Astrocyte (in vitro differentiated cells and primary cell): ENCODE results near the gene FKBP10. TPM values are rescaled to one million over a fixed set of nuclear protein-coding genes. Genes with fewer than 3 reads are reported as not detected.
"Not testable (repeated sequence)": the region's sequence is repeated elsewhere in the genome, so short reads cannot be mapped to it uniquely, and the experiment has no call there.

ENCODE experiments used
- DNase-seq: peaks from one replicate; pipeline ENCODE4 v3.0.0-alpha.2; 2010; ENCODE audit warnings: low read depth
- FAIRE-seq: peaks from 2 replicates; lab custom pipeline; 2011; peaks lifted over from hg19 to GRCh38; lab: Jason Lieb, UNC
- H2AFZ ChIP-seq: 2 replicates; pipeline ENCODE4 v1.6.0; 2012; ENCODE audit warnings: low read depth, low read length, inconsistent platforms
- H3K27ac ChIP-seq: 2 replicates; pipeline ENCODE4 v1.5.1; 2011; ENCODE audit warnings: low read depth, low read length, inconsistent platforms
- H3K27me3 ChIP-seq: 2 replicates; pipeline ENCODE4 v1.6.0; 2011; ENCODE audit warnings: low read length, inconsistent platforms; ENCODE audit not compliant: insufficient read depth
- H3K36me3 ChIP-seq: 2 replicates; pipeline ENCODE4 v1.5.1; 2011; ENCODE audit warnings: low read length, inconsistent platforms; ENCODE audit not compliant: insufficient read depth
- H3K4me1 ChIP-seq: 2 replicates; pipeline ENCODE4 v1.5.1; 2011; ENCODE audit warnings: low read length, inconsistent platforms; ENCODE audit not compliant: insufficient read depth
- H3K4me2 ChIP-seq: 2 replicates; pipeline ENCODE4 v1.6.0; 2012; ENCODE audit warnings: low read length, inconsistent platforms
- H3K4me3 ChIP-seq: 2 replicates; pipeline ENCODE4 v1.5.1; 2011; ENCODE audit warnings: low read depth, mild to moderate bottlenecking, low read length, inconsistent platforms; ENCODE audit not compliant: insufficient read depth
- H3K79me2 ChIP-seq: 2 replicates; pipeline ENCODE4 v1.6.0; 2012; ENCODE audit warnings: mild to moderate bottlenecking, low read length, inconsistent platforms; ENCODE audit not compliant: insufficient read depth
- H3K9ac ChIP-seq: 2 replicates; pipeline ENCODE4 v1.6.0; 2012; ENCODE audit warnings: mild to moderate bottlenecking, low read length, inconsistent platforms
- H3K9me3 ChIP-seq: 2 replicates; pipeline ENCODE4 v1.5.1; 2012; ENCODE audit warnings: low read depth, mild to moderate bottlenecking, low read length, inconsistent platforms; ENCODE audit not compliant: insufficient read depth
- H4K20me1 ChIP-seq: 2 replicates; pipeline ENCODE4 v1.6.0; 2012; ENCODE audit warnings: low read length, inconsistent platforms; ENCODE audit not compliant: insufficient read depth
- H3K27ac Mint-ChIP-seq: one replicate; pipeline ENCODE4 v1.8.0; 2021; ENCODE audit warnings: mild to moderate bottlenecking, mixed read lengths; ENCODE audit not compliant: unreplicated experiment
- H3K27me3 Mint-ChIP-seq: one replicate; pipeline ENCODE4 v1.8.0; 2021; ENCODE audit warnings: low read depth, mixed read lengths; ENCODE audit not compliant: unreplicated experiment
- H3K36me3 Mint-ChIP-seq: one replicate; pipeline ENCODE4 v1.8.0; 2021; ENCODE audit warnings: low read depth, mixed read lengths; ENCODE audit not compliant: unreplicated experiment
- H3K4me1 Mint-ChIP-seq: one replicate; pipeline ENCODE4 v1.8.0; 2021; ENCODE audit warnings: low read depth, mixed read lengths; ENCODE audit not compliant: unreplicated experiment
- H3K4me3 Mint-ChIP-seq: one replicate; pipeline ENCODE4 v1.8.0; 2021; ENCODE audit warnings: mild to moderate bottlenecking, moderate library complexity, mixed read lengths; ENCODE audit not compliant: unreplicated experiment
- H3K9me3 Mint-ChIP-seq: one replicate; pipeline ENCODE4 v1.8.0; 2021; ENCODE audit warnings: mild to moderate bottlenecking, mixed read lengths; ENCODE audit not compliant: unreplicated experiment
- EZH2 ChIP-seq: IDR thresholded peaks from 2 replicates; pipeline ENCODE4 v1.6.1; 2012; ENCODE audit warnings: mild to moderate bottlenecking, low read length, inconsistent platforms; ENCODE audit not compliant: insufficient read depth
- total RNA-seq: library from RNA; stranded (reverse); gene quantifications from 2 replicates; pipeline ENCODE4 v1.2.1, GENCODE V29; 2021
- TF ChIP-seq, protein P1 (sequence below): IDR thresholded peaks from 2 replicates; pipeline ENCODE4 v1.5.1; 2011; ENCODE audit warnings: low read depth, mild to moderate bottlenecking, inconsistent platforms, low read length, moderate library complexity; ENCODE audit not compliant: insufficient read depth

The FKBP10 gene
- total RNA-seq, 1 donor from 2014 or later: 446 TPM

DNA sequence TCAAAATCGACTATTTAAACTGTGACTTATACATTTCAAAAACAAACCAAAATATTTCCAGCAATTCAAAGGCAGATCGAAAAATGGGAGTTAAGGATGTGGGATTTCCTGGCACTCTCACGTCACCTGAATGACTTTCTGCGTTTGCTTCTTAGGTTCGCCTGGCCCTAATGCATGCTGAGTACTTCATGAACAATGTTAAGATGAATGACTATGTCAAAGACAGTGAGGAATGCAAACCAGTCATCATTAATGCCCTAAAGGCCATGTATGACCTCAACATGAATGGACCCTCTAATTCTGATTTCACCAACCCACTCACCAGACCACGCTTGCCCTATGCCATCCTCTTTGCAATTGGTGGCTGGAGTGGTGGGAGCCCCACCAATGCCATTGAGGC lies 32.2 kb downstream of the FKBP10 start:
- no peak overlapping the region for H3K4me2 ChIP-seq
- FAIRE-seq (no peak), DNase-seq (peak; percentile 67)
- Mint-ChIP-seq H3K4me1 (no peaks in the 10 kb centered on the region), H3K36me3 (peaks cover 2% of the 10 kb centered on the region), H3K27me3 (peaks cover 2% of the 10 kb centered on the region), H3K27ac (no peak overlapping the region), H3K9me3 (no peaks in the 10 kb centered on the region), H3K4me3 (no peak overlapping the region)
- H3K79me2 ChIP-seq: peaks cover 18% of the 10 kb centered on the region
- no peaks in the 10 kb centered on the region for H3K36me3 ChIP-seq
- no peak overlapping the region for H3K27ac ChIP-seq
- H4K20me1 ChIP-seq: peaks cover 10% of the 10 kb centered on the region
- no peaks in the 10 kb centered on the region for H3K27me3 ChIP-seq
- no peak overlapping the region for H2AFZ ChIP-seq
- H3K4me1 ChIP-seq: no peaks in the 10 kb centered on the region
- H3K9me3 ChIP-seq: no peaks in the 10 kb centered on the region
- H3K4me3 ChIP-seq: no peak overlapping the region
- H3K9ac ChIP-seq: no peak overlapping the region
- no peak for TF ChIP-seq EZH2
- TF ChIP-seq, protein P1, sequence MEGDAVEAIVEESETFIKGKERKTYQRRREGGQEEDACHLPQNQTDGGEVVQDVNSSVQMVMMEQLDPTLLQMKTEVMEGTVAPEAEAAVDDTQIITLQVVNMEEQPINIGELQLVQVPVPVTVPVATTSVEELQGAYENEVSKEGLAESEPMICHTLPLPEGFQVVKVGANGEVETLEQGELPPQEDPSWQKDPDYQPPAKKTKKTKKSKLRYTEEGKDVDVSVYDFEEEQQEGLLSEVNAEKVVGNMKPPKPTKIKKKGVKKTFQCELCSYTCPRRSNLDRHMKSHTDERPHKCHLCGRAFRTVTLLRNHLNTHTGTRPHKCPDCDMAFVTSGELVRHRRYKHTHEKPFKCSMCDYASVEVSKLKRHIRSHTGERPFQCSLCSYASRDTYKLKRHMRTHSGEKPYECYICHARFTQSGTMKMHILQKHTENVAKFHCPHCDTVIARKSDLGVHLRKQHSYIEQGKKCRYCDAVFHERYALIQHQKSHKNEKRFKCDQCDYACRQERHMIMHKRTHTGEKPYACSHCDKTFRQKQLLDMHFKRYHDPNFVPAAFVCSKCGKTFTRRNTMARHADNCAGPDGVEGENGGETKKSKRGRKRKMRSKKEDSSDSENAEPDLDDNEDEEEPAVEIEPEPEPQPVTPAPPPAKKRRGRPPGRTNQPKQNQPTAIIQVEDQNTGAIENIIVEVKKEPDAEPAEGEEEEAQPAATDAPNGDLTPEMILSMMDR: no peak

GRCh38 chr17:41848788-41849187 lies 36.0 kb downstream of the FKBP10 start:
- DNase-seq: no peak
- Histone ChIP-seq H3K36me3 (peaks cover 5% of the 10 kb centered on the region), H3K4me2 (no peak overlapping the region), H3K9ac (no peak overlapping the region), H3K4me3 (no peak overlapping the region), H3K27me3 (no peaks in the 10 kb centered on the region), H3K27ac (no peak overlapping the region), H3K9me3 (no peaks in the 10 kb centered on the region), H4K20me1 (peaks cover 20% of the 10 kb centered on the region), H2AFZ (no peak overlapping the region), H3K79me2 (peaks cover 44% of the 10 kb centered on the region), H3K4me1 (no peaks in the 10 kb centered on the region)
- Mint-ChIP-seq H3K9me3 (no peaks in the 10 kb centered on the region), H3K4me3 (no peak overlapping the region), H3K36me3 (peaks cover 2% of the 10 kb centered on the region), H3K27ac (no peak overlapping the region), H3K27me3 (no peaks in the 10 kb centered on the region), H3K4me1 (no peaks in the 10 kb centered on the region)
- FAIRE-seq: no peak
- TF ChIP-seq EZH2: no peak
- TF ChIP-seq, protein P1: no peak

DNA sequence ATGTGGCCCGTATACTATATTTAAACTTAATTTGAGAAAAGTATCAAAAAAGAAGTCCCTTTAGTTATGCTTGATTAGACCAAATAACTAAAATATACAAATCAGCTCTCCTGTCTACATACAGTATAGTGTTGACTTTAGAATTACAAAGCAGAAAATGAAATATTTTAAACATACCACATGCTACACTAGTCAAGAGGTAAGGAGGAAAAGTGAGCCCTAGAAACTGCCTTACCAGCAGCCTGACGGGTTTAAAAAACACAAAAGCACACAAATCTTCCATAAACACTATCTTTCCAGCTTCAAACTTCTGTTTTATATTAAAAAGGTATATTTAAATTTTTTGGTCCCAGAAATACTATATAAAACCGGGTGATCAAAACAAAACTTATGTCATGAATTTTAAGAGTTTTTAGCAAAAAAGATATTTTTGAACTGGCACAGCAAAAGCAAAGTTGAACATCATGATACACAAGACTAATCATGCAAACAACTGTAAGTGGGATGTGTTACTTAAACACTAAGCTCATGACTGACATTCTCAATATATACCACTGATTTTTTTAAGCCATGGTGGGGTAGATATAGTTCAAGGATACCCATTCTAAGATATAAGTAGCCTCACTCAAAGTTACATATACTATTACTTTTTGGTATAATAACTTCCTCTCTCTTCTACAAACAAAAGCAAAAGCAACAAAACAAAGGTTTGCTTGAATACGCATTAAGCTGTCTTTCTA lies 36.6 kb downstream of the FKBP10 start:
- FAIRE-seq (no peak), DNase-seq (no peak)
- H3K79me2 ChIP-seq: peaks cover 49% of the 10 kb centered on the region
- Mint-ChIP-seq H3K4me3 (no peak overlapping the region), H3K4me1 (no peaks in the 10 kb centered on the region), H3K27ac (no peak overlapping the region), H3K27me3 (no peaks in the 10 kb centered on the region), H3K36me3 (peaks cover 2% of the 10 kb centered on the region), H3K9me3 (no peaks in the 10 kb centered on the region)
- H3K9me3 ChIP-seq: no peaks in the 10 kb centered on the region
- H3K4me3 ChIP-seq: no peak overlapping the region
- H3K4me2 ChIP-seq: no peak overlapping the region
- H2AFZ ChIP-seq: no peak overlapping the region
- no peaks in the 10 kb centered on the region for H3K4me1 ChIP-seq
- H3K27ac ChIP-seq: no peak overlapping the region
- no peaks in the 10 kb centered on the region for H3K27me3 ChIP-seq
- TF ChIP-seq, protein P1: no peak
- TF ChIP-seq EZH2: no peak
- H3K9ac ChIP-seq: no peak overlapping the region
- H4K20me1 ChIP-seq: peaks cover 25% of the 10 kb centered on the region
- H3K36me3 ChIP-seq: peaks cover 12% of the 10 kb centered on the region

- H3K9me3 ChIP-seq, H3K36me3 Mint-ChIP-seq, H3K4me2 ChIP-seq, H3K27ac ChIP-seq, H3K4me1 Mint-ChIP-seq, H3K9me3 Mint-ChIP-seq, H3K27me3 ChIP-seq, DNase-seq, H3K27me3 Mint-ChIP-seq, H3K4me1 ChIP-seq, H3K9ac ChIP-seq, H3K4me3 Mint-ChIP-seq, H3K4me3 ChIP-seq, H2AFZ ChIP-seq, H3K27ac Mint-ChIP-seq, FAIRE-seq: not testable (repeated sequence)
- Histone ChIP-seq H3K79me2 (peaks cover 60% of the 10 kb centered on the region), H4K20me1 (peaks cover 27% of the 10 kb centered on the region), H3K36me3 (peaks cover 13% of the 10 kb centered on the region)
Observed at GRCh38 chr17:41851382-41851781, 38.6 kb downstream of the FKBP10 start.
